Measurements from ENCODE around the gene MSI2.

DNA sequence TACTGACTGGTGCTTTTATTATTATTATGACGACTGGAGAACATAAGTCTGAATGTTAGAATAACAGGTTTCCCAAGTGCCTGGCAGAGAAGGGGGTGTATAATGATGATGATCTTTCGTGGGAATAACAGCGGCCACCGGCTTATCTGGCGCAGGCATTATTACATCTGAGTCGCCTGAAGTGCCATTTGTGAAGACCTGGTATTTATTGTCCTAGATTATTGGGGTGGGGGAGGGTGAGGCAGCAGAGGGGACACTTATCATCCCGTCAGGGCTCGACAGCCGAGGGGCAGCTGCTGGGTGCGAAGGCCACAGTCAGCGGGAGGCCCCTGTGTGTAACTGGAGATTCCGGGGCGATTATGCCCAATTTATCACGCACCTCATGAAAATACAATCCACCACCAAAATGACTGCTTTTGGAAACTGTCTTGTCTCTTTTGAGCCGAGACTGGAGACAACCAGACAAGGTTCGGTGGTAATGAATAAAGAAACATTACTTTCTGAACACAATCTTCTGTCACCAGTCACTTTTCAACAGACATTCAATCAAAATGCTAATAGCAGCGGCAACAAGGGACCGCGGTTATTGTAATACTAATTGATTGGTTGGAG is 289.5 kb downstream of the MSI2 start:
- TF ChIP-seq, protein P1, sequence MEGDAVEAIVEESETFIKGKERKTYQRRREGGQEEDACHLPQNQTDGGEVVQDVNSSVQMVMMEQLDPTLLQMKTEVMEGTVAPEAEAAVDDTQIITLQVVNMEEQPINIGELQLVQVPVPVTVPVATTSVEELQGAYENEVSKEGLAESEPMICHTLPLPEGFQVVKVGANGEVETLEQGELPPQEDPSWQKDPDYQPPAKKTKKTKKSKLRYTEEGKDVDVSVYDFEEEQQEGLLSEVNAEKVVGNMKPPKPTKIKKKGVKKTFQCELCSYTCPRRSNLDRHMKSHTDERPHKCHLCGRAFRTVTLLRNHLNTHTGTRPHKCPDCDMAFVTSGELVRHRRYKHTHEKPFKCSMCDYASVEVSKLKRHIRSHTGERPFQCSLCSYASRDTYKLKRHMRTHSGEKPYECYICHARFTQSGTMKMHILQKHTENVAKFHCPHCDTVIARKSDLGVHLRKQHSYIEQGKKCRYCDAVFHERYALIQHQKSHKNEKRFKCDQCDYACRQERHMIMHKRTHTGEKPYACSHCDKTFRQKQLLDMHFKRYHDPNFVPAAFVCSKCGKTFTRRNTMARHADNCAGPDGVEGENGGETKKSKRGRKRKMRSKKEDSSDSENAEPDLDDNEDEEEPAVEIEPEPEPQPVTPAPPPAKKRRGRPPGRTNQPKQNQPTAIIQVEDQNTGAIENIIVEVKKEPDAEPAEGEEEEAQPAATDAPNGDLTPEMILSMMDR (IDR thresholded peaks at IDR 0.05), result no peak
- no peak for TF ChIP-seq POLR2A (IDR thresholded peaks at IDR 0.05)

Measured in right lobe of liver (tissue), 4 donors.